Fibroblast of the aortic adventitia (primary cell): ENCODE data around the gene SPATA20. TPM values are rescaled to one million over a fixed set of nuclear protein-coding genes. Genes with fewer than 3 reads are reported as not detected.

ENCODE experiments used
- DNase-seq: peaks from one replicate; pipeline ENCODE4 v3.0.0-alpha.2; 2010; ENCODE audit warnings: low read depth
- H3K4me3 ChIP-seq: 2 replicates; pipeline ENCODE4 v1.5.1; 2011; ENCODE audit warnings: low read depth, mild to moderate bottlenecking, control low read depth, low read length, moderate library complexity
- total RNA-seq: library from RNA; depleted of rRNA; stranded (reverse); fragments of >200 nt; gene quantifications from 2 replicates; pipeline ENCODE4 v1.2.3, GENCODE V29; 2012; ENCODE audit warnings: low replicate concordance
- TF ChIP-seq, protein P1 (sequence below): IDR thresholded peaks from 2 replicates; pipeline ENCODE4 v1.5.1; 2011; ENCODE audit warnings: mild to moderate bottlenecking, low read length, control low read depth, inconsistent platforms; ENCODE audit not compliant: insufficient read depth

SPATA20 gene
- total RNA-seq, 1 donor, result 63.6 TPM

DNA sequence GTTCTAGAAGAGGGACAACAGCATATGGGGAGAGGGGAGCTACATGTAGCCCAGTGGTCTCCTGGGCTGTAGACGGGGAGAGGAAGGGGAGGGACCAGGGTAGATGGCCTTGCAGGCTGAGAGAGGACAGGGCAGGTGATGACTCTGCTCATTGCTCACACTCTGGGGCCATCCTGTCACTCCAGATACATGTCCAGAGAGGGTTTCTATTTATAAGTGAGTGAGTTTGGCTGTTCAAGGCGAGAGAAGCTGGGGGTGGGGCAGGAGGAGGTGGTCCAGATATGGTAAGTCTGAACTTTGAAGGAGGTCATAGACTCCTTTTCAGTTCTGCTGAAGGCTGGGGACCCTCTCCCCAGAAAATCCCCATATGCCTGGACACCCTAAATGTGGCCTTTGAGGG, 35.8 kb downstream of the SPATA20 start:
- DNase-seq, result no peak
- no peak overlapping the region for H3K4me3 ChIP-seq
- TF ChIP-seq, protein P1, sequence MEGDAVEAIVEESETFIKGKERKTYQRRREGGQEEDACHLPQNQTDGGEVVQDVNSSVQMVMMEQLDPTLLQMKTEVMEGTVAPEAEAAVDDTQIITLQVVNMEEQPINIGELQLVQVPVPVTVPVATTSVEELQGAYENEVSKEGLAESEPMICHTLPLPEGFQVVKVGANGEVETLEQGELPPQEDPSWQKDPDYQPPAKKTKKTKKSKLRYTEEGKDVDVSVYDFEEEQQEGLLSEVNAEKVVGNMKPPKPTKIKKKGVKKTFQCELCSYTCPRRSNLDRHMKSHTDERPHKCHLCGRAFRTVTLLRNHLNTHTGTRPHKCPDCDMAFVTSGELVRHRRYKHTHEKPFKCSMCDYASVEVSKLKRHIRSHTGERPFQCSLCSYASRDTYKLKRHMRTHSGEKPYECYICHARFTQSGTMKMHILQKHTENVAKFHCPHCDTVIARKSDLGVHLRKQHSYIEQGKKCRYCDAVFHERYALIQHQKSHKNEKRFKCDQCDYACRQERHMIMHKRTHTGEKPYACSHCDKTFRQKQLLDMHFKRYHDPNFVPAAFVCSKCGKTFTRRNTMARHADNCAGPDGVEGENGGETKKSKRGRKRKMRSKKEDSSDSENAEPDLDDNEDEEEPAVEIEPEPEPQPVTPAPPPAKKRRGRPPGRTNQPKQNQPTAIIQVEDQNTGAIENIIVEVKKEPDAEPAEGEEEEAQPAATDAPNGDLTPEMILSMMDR, result no peak

DNA sequence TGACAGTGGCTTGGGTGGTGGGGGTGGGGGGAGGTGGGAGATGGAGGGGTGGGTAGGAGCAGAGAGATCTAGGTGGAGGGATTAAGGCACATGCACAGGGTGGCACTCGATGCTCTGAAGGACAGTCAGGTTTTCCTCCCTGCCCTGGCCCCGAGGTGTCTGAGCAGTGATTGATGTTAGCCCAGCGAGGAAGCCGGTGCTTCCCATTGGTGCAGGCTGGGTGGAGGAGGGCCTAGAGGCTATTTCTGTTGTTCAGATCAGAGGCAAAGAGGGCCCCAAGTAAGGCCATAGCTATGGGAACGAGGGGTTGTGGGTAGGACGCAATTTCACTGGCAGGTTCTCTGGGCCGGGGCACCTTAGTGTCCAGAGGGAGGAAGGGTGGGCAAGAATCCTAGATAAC, 36.7 kb downstream of the SPATA20 start:
- TF ChIP-seq, protein P1, result no peak
- H3K4me3 ChIP-seq, result no peak overlapping the region
- no peak for DNase-seq

DNA sequence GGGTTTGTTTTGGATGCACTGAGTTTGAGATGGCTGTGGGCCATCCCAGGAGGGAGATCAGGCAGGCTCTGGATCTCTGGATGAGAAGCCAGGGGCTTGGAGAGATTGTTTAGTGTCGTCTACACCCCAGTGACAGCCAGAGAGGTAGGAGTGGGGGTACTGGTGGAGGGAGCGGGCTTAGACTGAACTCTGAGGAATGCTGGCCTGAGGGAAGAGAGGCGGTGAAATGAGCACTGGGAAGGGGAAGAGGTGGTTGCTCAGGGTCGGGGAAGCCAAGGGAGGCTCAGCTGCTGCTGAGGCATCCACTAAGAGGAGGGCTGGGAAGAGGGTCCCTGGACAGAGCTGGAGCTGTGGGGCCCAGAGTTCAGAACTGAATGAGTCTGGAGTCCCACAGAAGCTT, 37.1 kb downstream of the SPATA20 start:
- TF ChIP-seq, protein P1, result no peak
- no peak overlapping the region for H3K4me3 ChIP-seq
- no peak for DNase-seq

DNA sequence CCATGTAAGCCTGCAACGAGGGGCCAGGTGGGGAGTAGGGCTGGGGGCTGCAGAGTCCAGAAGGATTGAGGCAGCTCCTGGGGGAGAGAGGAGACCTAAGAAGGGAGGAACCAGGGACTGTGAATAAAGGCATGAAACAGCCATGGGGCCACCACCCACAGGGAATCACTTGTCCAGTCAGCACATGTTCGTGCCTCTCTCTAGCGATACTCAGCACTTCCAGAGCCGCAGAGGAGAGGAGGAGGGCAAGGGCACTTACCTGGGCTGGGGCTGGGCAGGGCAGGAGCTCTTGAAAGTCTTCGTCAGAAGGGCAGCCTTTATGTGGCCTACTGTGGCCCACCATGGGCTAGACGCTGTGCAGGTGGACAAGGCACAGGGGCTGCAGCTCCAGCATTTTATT, 37.8 kb downstream of the SPATA20 start:
- TF ChIP-seq, protein P1, result no peak

DNA sequence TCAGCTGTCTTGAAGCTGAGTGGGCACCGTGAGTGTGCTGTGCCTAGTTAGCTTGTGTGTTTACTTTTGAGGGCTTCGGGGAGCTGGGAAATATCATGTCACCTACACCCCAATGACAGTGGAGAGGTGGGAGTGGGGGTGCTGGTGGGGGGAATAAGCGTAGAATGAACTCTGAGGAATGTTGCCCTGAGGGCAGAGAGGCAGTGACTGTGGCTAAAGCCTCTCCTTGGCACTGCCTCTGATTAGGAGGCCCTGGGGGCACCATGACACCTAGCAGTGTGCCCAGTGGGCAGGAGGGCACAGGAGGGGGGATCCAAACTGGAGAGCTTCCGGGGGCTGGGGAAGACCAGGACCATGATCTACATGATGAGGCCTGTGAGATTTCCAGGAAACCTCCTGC, 38.4 kb downstream of the SPATA20 start:
- TF ChIP-seq, protein P1, result no peak
- DNase-seq, result no peak
- H3K4me3 ChIP-seq, result no peak overlapping the region

More for the DNA sequence above, 37.8 kb downstream of the SPATA20 start:
- no peak overlapping the region for H3K4me3 ChIP-seq
- DNase-seq, result no peak

DNA sequence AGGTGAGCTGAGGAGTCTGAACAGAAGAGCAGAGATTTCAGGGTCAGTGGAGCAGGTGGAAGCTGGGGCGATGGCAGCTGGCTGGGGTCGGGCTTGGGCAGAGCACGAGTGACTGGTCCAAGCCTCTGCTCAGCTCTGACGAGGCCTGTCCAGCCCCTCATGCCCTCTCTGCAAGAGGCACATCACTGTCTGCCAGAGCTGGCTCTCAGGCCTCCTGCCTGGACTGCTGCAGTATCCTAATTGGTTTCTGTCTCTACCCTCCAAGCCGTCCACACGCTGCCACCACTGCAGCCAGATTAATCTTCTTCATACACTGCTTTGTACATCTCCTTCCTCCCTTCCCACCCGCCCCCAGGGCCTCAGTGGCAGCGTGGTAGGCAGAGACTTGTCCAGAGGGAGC, 38.9 kb downstream of the SPATA20 start:
- TF ChIP-seq, protein P1, result no peak
- H3K4me3 ChIP-seq, result no peak overlapping the region
- DNase-seq, result no peak
